Activated CD4-positive, alpha-beta T cell treated with anti-CD3 and anti-CD28 coated beads, Interleukin-2, amount 10 ng/mL, durations not matched to agents 24 days and 14 days (primary cell): Measurements from ENCODE around the gene DOCK4. TPM values are rescaled to one million over a fixed set of nuclear protein-coding genes. Genes with fewer than 3 reads are reported as not detected.
"Not testable (repeated sequence)": the region's sequence is repeated elsewhere in the genome, so short reads cannot be mapped to it uniquely, and the experiment has no call there.

Experiments used
- DNase-seq: peaks from one replicate; pipeline ENCODE4 v3.0.0; 2022
- H3K27ac Mint-ChIP-seq: one replicate; pipeline ENCODE4 v1.8.0; 2022; ENCODE audit warnings: mild to moderate bottlenecking, mixed read lengths
- H3K27me3 Mint-ChIP-seq: one replicate; pipeline ENCODE4 v1.8.0; 2022; ENCODE audit warnings: mixed read lengths
- H3K36me3 Mint-ChIP-seq: one replicate; pipeline ENCODE4 v1.8.0; 2022; ENCODE audit warnings: low read depth, mild to moderate bottlenecking, mixed read lengths
- H3K4me1 Mint-ChIP-seq: one replicate; pipeline ENCODE4 v1.8.0; 2021; ENCODE audit warnings: mixed read lengths
- H3K4me3 Mint-ChIP-seq: one replicate; pipeline ENCODE4 v1.8.0; 2022; ENCODE audit warnings: mild to moderate bottlenecking, moderate library complexity, mixed read lengths
- H3K9me3 Mint-ChIP-seq: one replicate; pipeline ENCODE4 v1.8.0; 2021; ENCODE audit warnings: mixed read lengths
- intact Hi-C: fragments of 100-400 bp; cut with micrococcal nuclease; formaldehyde crosslinking; loops from one replicate; pipeline ENCODE4 v1.15.1; 2023
- total RNA-seq: library from RNA; stranded (reverse); gene quantifications from 2 replicates; pipeline ENCODE4 v1.2.3, GENCODE V29; 2022

DOCK4 gene
- total RNA-seq, 1 donor from 2014 or later = 0.89 TPM

GRCh38 chr7:111952783-111953182 is 253.4 kb downstream of the DOCK4 start:
- Mint-ChIP-seq H3K9me3 (no peaks in the 10 kb centered on the region), H3K27me3 (no peaks in the 10 kb centered on the region), H3K4me3 (no peak overlapping the region), H3K27ac (no peak overlapping the region), H3K36me3 (no peaks in the 10 kb centered on the region), H3K4me1 (no peaks in the 10 kb centered on the region)
- intact Hi-C loops = no loop called here
- no peak for DNase-seq

DNA sequence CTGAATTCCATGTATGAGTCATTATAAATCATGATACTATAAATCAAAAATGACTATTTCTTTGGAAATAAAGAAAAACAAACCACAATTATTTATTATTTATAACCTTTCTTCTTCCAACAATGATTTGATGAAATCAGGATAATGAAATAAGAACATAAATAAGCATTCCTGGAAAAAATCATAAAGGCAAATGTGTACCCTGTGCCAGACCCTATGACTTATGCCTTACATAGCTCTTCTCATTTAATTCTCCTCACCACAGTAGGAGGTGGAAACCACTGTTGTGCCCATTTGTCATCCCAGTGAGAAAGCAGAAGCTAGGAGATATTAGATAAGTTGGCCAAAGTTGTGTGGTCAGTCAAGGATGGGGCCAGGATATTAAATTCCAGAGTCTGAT is 255.1 kb downstream of the DOCK4 start:
- H3K4me3 Mint-ChIP-seq = no peak overlapping the region
- no peak overlapping the region for H3K27ac Mint-ChIP-seq
- intact Hi-C loops = no loop called here
- H3K36me3 Mint-ChIP-seq = no peaks in the 10 kb centered on the region
- H3K9me3 Mint-ChIP-seq = no peaks in the 10 kb centered on the region
- no peak for DNase-seq
- H3K4me1 Mint-ChIP-seq = no peaks in the 10 kb centered on the region
- no peaks in the 10 kb centered on the region for H3K27me3 Mint-ChIP-seq

DNA sequence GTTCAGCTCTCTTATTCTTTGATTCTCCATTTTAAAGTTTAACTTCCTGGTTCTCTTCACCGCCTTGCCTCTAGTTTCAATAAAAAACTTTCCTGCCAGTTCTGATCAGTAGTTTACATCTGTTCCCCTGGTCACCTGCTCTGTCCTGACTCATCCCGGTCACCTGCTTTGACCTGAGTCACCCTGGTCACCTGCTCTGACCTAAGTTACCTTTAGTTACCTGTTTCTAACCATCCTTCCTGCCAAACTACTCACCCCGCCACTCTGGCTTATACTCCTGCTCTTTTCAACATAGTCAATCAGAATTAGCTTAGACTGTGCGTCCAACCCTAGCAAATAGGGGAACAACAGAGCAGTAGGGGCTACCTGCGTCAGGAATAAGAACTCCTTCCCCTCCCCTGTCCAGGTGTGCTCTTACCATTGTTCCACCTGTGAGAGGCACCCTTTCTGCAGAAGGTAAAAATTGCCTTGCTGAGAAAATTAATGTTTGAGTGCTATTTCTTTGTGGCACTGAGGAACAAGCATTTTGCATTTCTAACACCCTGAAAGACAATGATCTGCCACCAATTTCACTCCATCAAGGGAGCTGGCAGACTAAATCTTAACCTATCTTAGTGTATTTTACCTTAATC is 263.6 kb downstream of the DOCK4 start:
- no peak for DNase-seq
- Mint-ChIP-seq H3K4me3 (no peak overlapping the region), H3K4me1 (no peaks in the 10 kb centered on the region), H3K36me3 (no peaks in the 10 kb centered on the region), H3K27me3 (no peaks in the 10 kb centered on the region), H3K27ac (no peak overlapping the region), H3K9me3 (peaks cover 9% of the 10 kb centered on the region)
- intact Hi-C loops = no loop called here

DNA sequence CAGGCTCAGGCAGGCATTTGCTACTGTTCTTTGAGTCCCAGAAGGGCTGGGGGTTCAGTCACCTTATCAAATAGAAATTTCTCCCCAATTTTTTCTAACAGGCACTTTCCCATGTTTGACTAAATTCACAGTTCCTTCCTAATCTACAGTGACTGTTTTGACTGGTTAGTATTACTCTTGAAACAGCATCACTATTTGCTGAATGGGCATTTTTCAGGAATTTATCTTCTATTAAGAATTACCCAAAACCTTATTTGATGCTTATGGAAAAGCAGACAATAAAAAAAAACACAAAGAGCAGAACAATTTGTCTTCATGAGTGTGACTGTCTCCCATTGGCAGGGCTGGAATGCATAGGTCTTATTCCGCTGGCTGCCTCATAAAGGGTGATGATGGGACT is 269.0 kb downstream of the DOCK4 start:
- DNase-seq = no peak
- Mint-ChIP-seq H3K4me1 (no peaks in the 10 kb centered on the region), H3K27ac (no peak overlapping the region), H3K36me3 (no peaks in the 10 kb centered on the region), H3K4me3 (no peak overlapping the region), H3K9me3 (peaks cover under 1% of the 10 kb centered on the region), H3K27me3 (no peaks in the 10 kb centered on the region)
- intact Hi-C loops = no loop called here

GRCh38 chr7:111933609-111934008 is 272.6 kb downstream of the DOCK4 start:
- Mint-ChIP-seq H3K4me1 (no peaks in the 10 kb centered on the region), H3K27me3 (no peaks in the 10 kb centered on the region), H3K27ac (no peak overlapping the region), H3K4me3 (no peak overlapping the region), H3K36me3 (no peaks in the 10 kb centered on the region), H3K9me3 (no peaks in the 10 kb centered on the region)
- DNase-seq = no peak
- intact Hi-C loops = no loop called here

GRCh38 chr7:111931958-111932357 is 274.2 kb downstream of the DOCK4 start:
- no peak for DNase-seq
- no peak overlapping the region for H3K27ac Mint-ChIP-seq
- intact Hi-C loops = no loop called here
- H3K4me3 Mint-ChIP-seq = no peak overlapping the region
- no peaks in the 10 kb centered on the region for H3K4me1 Mint-ChIP-seq
- H3K9me3 Mint-ChIP-seq = no peaks in the 10 kb centered on the region
- H3K36me3 Mint-ChIP-seq = no peaks in the 10 kb centered on the region
- H3K27me3 Mint-ChIP-seq = no peaks in the 10 kb centered on the region

- intact Hi-C loops = no loop called here
- Mint-ChIP-seq H3K36me3 (no peaks in the 10 kb centered on the region), H3K4me1 (no peaks in the 10 kb centered on the region), H3K27me3 (no peaks in the 10 kb centered on the region), H3K27ac (no peak overlapping the region), H3K4me3 (no peak overlapping the region), H3K9me3 (no peaks in the 10 kb centered on the region)
- no peak for DNase-seq
Measured at GRCh38 chr7:111931016-111931517, 275.1 kb downstream of the DOCK4 start.

GRCh38 chr7:111929264-111929663 is 276.9 kb downstream of the DOCK4 start:
- Mint-ChIP-seq H3K4me1 (no peaks in the 10 kb centered on the region), H3K36me3 (no peaks in the 10 kb centered on the region), H3K4me3 (no peak overlapping the region), H3K27ac (no peak overlapping the region), H3K9me3 (no peaks in the 10 kb centered on the region), H3K27me3 (no peaks in the 10 kb centered on the region)
- intact Hi-C loops = no loop called here
- DNase-seq = no peak

DNA sequence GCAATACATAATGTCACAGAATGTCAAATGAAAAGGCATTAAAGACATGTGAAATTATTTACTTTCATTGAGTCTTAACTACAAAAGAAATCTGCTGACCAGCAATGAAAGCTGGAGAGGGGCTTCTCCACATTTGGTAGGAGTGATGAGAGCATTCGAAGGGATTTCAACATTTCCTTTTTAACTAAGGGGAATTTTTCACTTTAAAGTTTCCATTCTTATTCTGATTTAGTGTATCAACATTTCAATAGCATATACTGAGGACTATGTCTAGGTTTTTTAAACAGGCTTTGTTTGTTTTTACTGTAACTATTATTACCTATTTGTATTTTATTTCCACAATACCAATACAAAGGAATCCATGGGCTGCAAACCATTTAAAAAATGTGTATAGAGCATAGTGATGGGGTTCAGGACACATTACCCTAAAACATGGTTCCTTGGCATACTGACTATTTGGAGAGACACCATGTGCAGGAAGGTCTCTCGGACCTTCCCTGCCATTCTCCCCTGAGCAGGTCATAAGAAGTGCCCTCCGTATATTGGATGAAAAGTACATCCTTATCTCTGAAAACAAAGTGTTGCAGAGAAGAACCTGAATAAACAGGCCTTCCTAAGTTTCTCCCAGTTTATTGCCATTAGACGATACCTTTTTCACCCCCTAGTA is 278.7 kb downstream of the DOCK4 start:
- intact Hi-C loops = no loop called here
- no peaks in the 10 kb centered on the region for H3K9me3 Mint-ChIP-seq
- H3K4me1 Mint-ChIP-seq = no peaks in the 10 kb centered on the region
- no peaks in the 10 kb centered on the region for H3K27me3 Mint-ChIP-seq
- no peak overlapping the region for H3K27ac Mint-ChIP-seq
- DNase-seq = no peak
- H3K4me3 Mint-ChIP-seq = no peak overlapping the region
- H3K36me3 Mint-ChIP-seq = no peaks in the 10 kb centered on the region

DNA sequence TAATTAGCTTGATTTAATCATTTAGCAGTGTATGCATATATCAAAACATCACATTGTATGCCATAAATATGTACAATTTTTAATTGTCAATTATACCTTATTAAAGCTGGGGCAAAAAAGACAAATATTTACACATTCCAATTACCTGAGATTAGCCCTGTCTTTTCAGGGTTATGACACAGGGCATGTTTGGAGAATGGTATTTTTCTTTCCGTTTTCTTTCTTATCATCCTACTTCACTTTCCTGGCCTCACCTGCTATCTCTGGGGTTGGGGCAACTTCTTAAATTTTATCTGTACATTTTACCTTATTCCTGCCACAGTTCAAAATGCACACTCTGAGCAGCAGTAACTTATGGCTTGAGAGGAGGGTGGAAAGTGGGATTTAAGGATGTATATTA is 285.9 kb downstream of the DOCK4 start:
- H3K36me3 Mint-ChIP-seq = no peaks in the 10 kb centered on the region
- intact Hi-C loops = no loop called here
- H3K4me1 Mint-ChIP-seq = no peaks in the 10 kb centered on the region

DNA sequence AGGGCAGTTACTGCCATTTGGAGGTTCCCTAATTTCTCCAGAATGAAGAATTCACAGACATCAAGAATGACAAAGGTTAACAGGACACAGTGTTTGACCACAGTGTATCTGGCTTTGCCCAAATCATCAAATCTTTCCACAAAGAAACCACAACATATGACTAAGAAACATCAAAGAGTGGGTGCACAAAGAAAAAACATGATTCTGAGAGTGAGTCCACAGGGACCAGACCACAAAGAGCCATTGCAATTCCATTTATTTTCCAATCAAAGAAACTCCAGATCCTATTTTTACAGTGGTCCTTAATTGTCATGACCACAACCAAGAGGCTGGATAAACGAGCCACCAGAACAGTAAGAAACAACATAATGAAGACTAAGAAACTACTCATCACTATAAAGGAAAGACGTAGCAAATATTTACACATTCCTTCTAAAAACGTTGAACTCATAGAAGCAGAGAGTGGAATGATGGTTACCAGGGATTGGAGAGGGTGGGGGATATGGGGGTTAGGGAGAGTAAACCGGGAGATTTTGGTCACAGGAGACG is 286.5 kb downstream of the DOCK4 start:
- Mint-ChIP-seq H3K36me3 (no peaks in the 10 kb centered on the region), H3K4me3 (no peak overlapping the region), H3K4me1 (no peaks in the 10 kb centered on the region), H3K9me3 (no peaks in the 10 kb centered on the region), H3K27ac (no peak overlapping the region), H3K27me3 (no peaks in the 10 kb centered on the region)
- intact Hi-C loops = no loop called here
- DNase-seq = no peak

More for the DNA sequence above, 285.9 kb downstream of the DOCK4 start:
- H3K27me3 Mint-ChIP-seq = no peaks in the 10 kb centered on the region
- DNase-seq = no peak
- no peak overlapping the region for H3K4me3 Mint-ChIP-seq
- no peak overlapping the region for H3K27ac Mint-ChIP-seq
- no peaks in the 10 kb centered on the region for H3K9me3 Mint-ChIP-seq

GRCh38 chr7:111919164-111919563 is 287.0 kb downstream of the DOCK4 start:
- H3K9me3 Mint-ChIP-seq = no peaks in the 10 kb centered on the region
- no peak overlapping the region for H3K4me3 Mint-ChIP-seq
- intact Hi-C loops = no loop called here
- no peaks in the 10 kb centered on the region for H3K27me3 Mint-ChIP-seq
- no peak overlapping the region for H3K27ac Mint-ChIP-seq
- H3K4me1 Mint-ChIP-seq = no peaks in the 10 kb centered on the region
- no peak for DNase-seq
- no peaks in the 10 kb centered on the region for H3K36me3 Mint-ChIP-seq

DNA sequence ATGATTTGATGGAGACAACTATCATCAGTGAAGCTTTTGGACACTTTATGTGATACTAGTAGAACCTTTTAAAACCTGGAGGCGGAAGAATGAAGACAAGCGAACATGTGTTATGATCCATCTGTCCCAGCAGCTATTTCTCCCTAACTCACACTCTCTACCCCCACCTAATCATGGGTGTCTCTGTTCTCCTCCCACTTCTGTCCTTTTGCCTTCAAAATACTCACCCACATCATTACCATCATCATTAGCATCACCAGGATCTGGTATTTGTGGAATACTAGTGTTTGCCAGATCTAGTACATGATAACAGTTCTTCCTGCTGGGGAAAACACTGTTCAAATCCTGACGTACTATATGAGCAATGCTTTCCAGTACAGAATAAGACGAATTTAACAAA is 287.7 kb downstream of the DOCK4 start:
- intact Hi-C loops = no loop called here
- Mint-ChIP-seq H3K4me1 (no peaks in the 10 kb centered on the region), H3K36me3 (no peaks in the 10 kb centered on the region), H3K4me3 (no peak overlapping the region), H3K27me3 (no peaks in the 10 kb centered on the region), H3K27ac (no peak overlapping the region), H3K9me3 (no peaks in the 10 kb centered on the region)
- DNase-seq = no peak

GRCh38 chr7:111917404-111917803 is 288.8 kb downstream of the DOCK4 start:
- H3K36me3 Mint-ChIP-seq, H3K27ac Mint-ChIP-seq, H3K4me3 Mint-ChIP-seq, H3K27me3 Mint-ChIP-seq, intact Hi-C loops, H3K9me3 Mint-ChIP-seq, H3K4me1 Mint-ChIP-seq, DNase-seq: not testable (repeated sequence)
